Progenitor cell of endocrine pancreas (in vitro differentiated cells): ENCODE measurements around the gene PTOV1. TPM values are rescaled to one million over a fixed set of nuclear protein-coding genes. Genes with fewer than 3 reads are reported as not detected.

Experiments used
- DNase-seq: peaks from one replicate; pipeline ENCODE4 v3.0.0; 2021; ENCODE audit warnings: low spot score; ENCODE audit not compliant: unreplicated experiment
- H3K27ac Mint-ChIP-seq: 2 replicates; pipeline ENCODE4 v1.8.0; 2021; ENCODE audit warnings: mild to moderate bottlenecking, moderate library complexity, mixed read lengths
- H3K27me3 Mint-ChIP-seq: 2 replicates; pipeline ENCODE4 v1.8.0; 2021; ENCODE audit warnings: mixed read lengths
- H3K36me3 Mint-ChIP-seq: 2 replicates; pipeline ENCODE4 v1.8.0; 2022; ENCODE audit warnings: mixed read lengths; ENCODE audit not compliant: insufficient read depth
- H3K4me1 Mint-ChIP-seq: 2 replicates; pipeline ENCODE4 v1.8.0; 2021; ENCODE audit warnings: low read depth, mixed read lengths
- H3K4me3 Mint-ChIP-seq: 2 replicates; pipeline ENCODE4 v1.8.0; 2021; ENCODE audit warnings: low read depth, mild to moderate bottlenecking, moderate library complexity, mixed read lengths
- H3K9me3 Mint-ChIP-seq: 2 replicates; pipeline ENCODE4 v1.8.0; 2021; ENCODE audit warnings: low read depth, mixed read lengths
- CTCF ChIP-seq: fragments of 200-600 bp; sonication (generic); IDR thresholded peaks from one replicate; pipeline ENCODE4 v1.5.0; 2021; ENCODE audit warnings: antibody characterized with exemption, mild to moderate bottlenecking; ENCODE audit not compliant: unreplicated experiment
- total RNA-seq: library from RNA; stranded (reverse); gene quantifications from 2 replicates; pipeline ENCODE4 v1.2.1, GENCODE V29; 2021

The PTOV1 gene
- total RNA-seq, 1 donor from 2014 or later, result 564 TPM

- peaks cover 6% of the 10 kb centered on the region for H3K9me3 Mint-ChIP-seq
- H3K4me1 Mint-ChIP-seq, result peaks cover 13% of the 10 kb centered on the region
- H3K4me3 Mint-ChIP-seq, result no peak overlapping the region
- DNase-seq, result no peak
- peaks cover 20% of the 10 kb centered on the region for H3K36me3 Mint-ChIP-seq
- no peak overlapping the region for H3K27ac Mint-ChIP-seq
- H3K27me3 Mint-ChIP-seq, result no peaks in the 10 kb centered on the region
- no peak for TF ChIP-seq CTCF
These were observed 5.5 kb upstream of the PTOV1 start for GRCh38 chr19:49845414-49845813.

DNA sequence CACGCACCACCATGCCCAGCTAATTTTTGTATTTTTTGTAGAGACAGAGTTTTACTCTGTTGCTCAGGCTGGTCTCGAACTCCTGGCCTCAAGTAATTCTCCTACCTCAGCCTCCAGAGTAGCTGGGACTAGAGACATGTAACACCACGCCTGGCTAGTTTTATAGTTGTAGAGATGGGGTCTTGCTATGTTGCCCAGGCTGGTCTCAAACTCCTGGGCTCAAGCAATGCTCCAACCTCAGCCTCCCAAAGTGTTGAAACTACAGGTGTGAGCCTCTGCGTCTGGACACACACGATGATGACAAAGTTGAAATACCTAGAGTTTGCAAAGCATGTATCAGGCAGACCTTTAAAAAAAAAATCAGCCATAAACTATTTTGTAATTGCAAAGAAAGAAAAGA, 4.6 kb upstream of the PTOV1 start:
- Mint-ChIP-seq H3K9me3 (peaks cover 6% of the 10 kb centered on the region), H3K4me1 (peaks cover 13% of the 10 kb centered on the region), H3K4me3 (no peak overlapping the region), H3K36me3 (peaks cover 17% of the 10 kb centered on the region), H3K27ac (peak overlapping the region; percentile 79), H3K27me3 (no peaks in the 10 kb centered on the region)
- TF ChIP-seq CTCF, result no peak
- DNase-seq, result no peak

GRCh38 chr19:49847731-49848696, 2.9 kb upstream of the PTOV1 start:
- H3K4me1 Mint-ChIP-seq, result peaks cover 23% of the 10 kb centered on the region
- peaks cover 19% of the 10 kb centered on the region for H3K36me3 Mint-ChIP-seq
- TF ChIP-seq CTCF, result no peak
- peaks cover 6% of the 10 kb centered on the region for H3K9me3 Mint-ChIP-seq
- no peak overlapping the region for H3K4me3 Mint-ChIP-seq
- H3K27me3 Mint-ChIP-seq, result no peaks in the 10 kb centered on the region
- no peak for DNase-seq
- peak overlapping the region; percentile 20 for H3K27ac Mint-ChIP-seq

GRCh38 chr19:49848938-49849337, 2.0 kb upstream of the PTOV1 start:
- no peak overlapping the region for H3K27ac Mint-ChIP-seq
- H3K4me3 Mint-ChIP-seq, result peak overlapping the region; percentile 33
- peaks cover 6% of the 10 kb centered on the region for H3K9me3 Mint-ChIP-seq
- no peak for TF ChIP-seq CTCF
- no peak for DNase-seq
- peaks cover 19% of the 10 kb centered on the region for H3K36me3 Mint-ChIP-seq
- H3K27me3 Mint-ChIP-seq, result no peaks in the 10 kb centered on the region
- peaks cover 28% of the 10 kb centered on the region for H3K4me1 Mint-ChIP-seq

DNA sequence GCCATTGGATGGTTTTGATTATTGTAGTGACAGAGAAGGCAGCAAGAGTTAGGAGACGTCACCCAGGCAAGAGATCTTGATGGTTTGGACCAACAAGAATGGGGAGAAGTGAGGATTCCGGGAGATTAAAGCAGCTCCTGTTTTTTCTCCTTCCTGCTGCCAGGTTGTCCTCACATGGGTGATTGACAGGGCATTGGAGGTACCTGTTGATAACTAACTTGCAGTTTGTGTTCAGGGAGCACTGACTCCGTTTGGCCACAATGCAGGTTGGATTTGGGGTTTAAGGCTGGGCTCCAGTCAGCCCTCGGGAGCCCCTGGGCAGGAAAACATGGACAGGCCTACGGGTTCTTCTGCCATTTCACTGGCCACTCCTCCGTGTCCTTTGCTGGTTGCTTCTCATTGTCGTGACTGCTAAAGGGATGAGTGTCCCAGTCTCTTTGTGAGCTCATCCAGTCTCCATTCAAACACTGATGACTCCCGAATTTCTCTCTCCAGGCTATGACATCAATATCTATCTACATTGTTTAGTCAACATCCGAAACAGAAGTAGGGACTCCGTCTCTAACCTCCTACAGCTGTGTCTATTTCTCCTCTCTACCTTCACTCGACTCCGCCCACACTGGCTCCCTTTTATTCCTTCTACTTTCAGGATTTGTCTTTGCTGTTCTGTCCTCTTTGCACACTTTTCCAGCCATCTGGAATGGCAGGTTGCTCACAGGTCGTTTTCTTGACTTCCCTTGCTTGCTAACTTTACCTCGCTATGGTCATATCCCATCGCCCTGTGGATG, 1.3 kb upstream of the PTOV1 start:
- Mint-ChIP-seq H3K4me1 (peaks cover 28% of the 10 kb centered on the region), H3K27ac (peak overlapping the region; percentile 98), H3K27me3 (no peaks in the 10 kb centered on the region), H3K36me3 (peaks cover 19% of the 10 kb centered on the region), H3K4me3 (peak overlapping the region; percentile 87), H3K9me3 (peaks cover 6% of the 10 kb centered on the region)
- TF ChIP-seq CTCF, result no peak
- no peak for DNase-seq
